Subcutaneous adipose tissue (tissue), 4 donors: ENCODE measurements around the gene GMDS. TPM values are rescaled to one million over a fixed set of nuclear protein-coding genes. Genes with fewer than 3 reads are reported as not detected.

ENCODE experiments used
- CTCF ChIP-seq: fragments of 450-650 bp; IDR thresholded peaks from one replicate; pipeline ENCODE4 v1.5.1; 2016; ENCODE audit warnings: low read depth, mild to moderate bottlenecking, control low read depth, antibody characterized with exemption, moderate library complexity
- total RNA-seq, 4 donors: library from RNA; depleted of rRNA; stranded (reverse); fragments of >200 nt; gene quantifications; one replicate each; pipeline ENCODE4 v1.1.0, GENCODE V29; 2016

GMDS gene
- total RNA-seq, 4 donors from 2014 or later, result 10.1 to 17.3 (median 13.9) TPM

GRCh38 chr6:1850840-1851157, 394.6 kb downstream of the GMDS start:
- TF ChIP-seq CTCF, result no peak

GRCh38 chr6:1850121-1850839, 395.1 kb downstream of the GMDS start:
- TF ChIP-seq CTCF, result no peak

GRCh38 chr6:1849691-1850090, 395.7 kb downstream of the GMDS start:
- TF ChIP-seq CTCF, result no peak

GRCh38 chr6:1848752-1849151, 396.7 kb downstream of the GMDS start:
- no peak for TF ChIP-seq CTCF

DNA sequence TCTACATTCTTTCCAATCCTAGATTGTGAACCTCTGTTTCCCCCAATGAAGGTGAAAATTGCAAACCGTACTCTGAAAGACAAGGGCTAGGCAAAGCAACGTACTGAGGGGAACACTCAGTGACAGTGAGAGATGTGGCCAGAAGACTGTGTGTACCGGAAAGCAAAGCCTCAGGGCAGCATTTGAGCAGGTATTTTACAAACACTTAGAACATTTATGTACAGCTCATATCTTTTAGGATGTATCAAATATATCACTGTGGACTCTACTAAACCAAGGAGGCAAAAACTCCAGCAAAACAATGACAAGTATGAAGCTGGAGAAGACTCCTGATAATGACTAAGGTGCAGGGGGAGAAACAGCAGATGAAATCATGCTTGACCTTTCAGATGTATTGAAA, 398.8 kb downstream of the GMDS start:
- TF ChIP-seq CTCF, result no peak

DNA sequence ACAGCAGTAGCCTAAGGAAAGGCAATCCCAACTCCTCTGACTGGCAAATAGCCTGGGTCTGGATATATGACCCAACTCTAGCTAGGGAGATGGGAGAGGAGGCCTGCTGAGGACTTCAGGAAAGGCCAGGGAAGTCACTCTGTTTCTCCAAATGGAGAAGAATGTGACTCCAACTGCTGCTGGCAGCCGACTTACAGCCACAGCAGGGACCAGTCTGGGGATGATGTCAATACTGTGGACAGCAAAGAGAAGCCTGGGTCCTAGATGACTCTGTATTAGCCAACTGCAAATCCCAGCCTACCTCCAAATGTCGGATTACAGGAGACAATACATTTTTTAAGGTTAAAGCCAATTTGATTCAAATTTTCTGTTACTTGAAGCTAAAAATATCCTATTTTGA, 403.1 kb downstream of the GMDS start:
- TF ChIP-seq CTCF, result no peak

- no peak for TF ChIP-seq CTCF
Observed at GRCh38 chr6:1841136-1841535, 404.3 kb downstream of the GMDS start.
